ENCODE data around the gene IGSF21. TPM values are rescaled to one million over a fixed set of nuclear protein-coding genes. Genes with fewer than 3 reads are reported as not detected.

Gene IGSF21
- total RNA-seq, 3 donors from 2014 or later (not counting 1 experiment from before 2014, with no cell fraction given), result not detected

GRCh38 chr1:18103788-18104421 lies 3.7 kb upstream of the IGSF21 start:
- H3K4me1 Mint-ChIP-seq, result peaks cover 0 to 6% of the 10 kb centered on the region in 2 donors
- H3K27me3 Mint-ChIP-seq (ENCODE audit: low read depth in 2 of 2), result peaks cover 10 to 38% of the 10 kb centered on the region in 2 donors
- Histone ChIP-seq H3K9me3 (ENCODE audit: control insufficient read depth, insufficient read depth, low read length) (no peaks in the 10 kb centered on the region), H3K4me3 (ENCODE audit: low read length) (no peak overlapping the region), H3K27me3 (ENCODE audit: control insufficient read depth, insufficient read depth, low read length) (peaks cover 6% of the 10 kb centered on the region), H3K4me1 (ENCODE audit: control insufficient read depth, insufficient read depth, low read length) (no peaks in the 10 kb centered on the region), H3K27ac (ENCODE audit: low read length) (no peak overlapping the region), H3K36me3 (ENCODE audit: control insufficient read depth, insufficient read depth, low read length) (no peaks in the 10 kb centered on the region)
- no peak overlapping the region for H3K4me3 Mint-ChIP-seq
- 83% methylated on average over 7 of the region's 7 CpGs for WGBS (ENCODE audit: insufficient coverage)
- intact Hi-C loops (cut with micrococcal nuclease), result no loop called here
- no peaks in the 10 kb centered on the region for H3K36me3 Mint-ChIP-seq
- no peak for DNase-seq
- H3K9me3 Mint-ChIP-seq, result no peaks in the 10 kb centered on the region
- no peak for TF ChIP-seq CTCF (IDR thresholded peaks at IDR 0.05)
- ATAC-seq, result peak in 1 of 3 donors; percentile 34
- H3K27ac Mint-ChIP-seq, result no peak overlapping the region

- H3K9me3 ChIP-seq (ENCODE audit: control insufficient read depth, insufficient read depth, low read length), result no peaks in the 10 kb centered on the region
- Mint-ChIP-seq H3K27me3 (ENCODE audit: low read depth in 2 of 2) (peaks cover 17 to 41% of the 10 kb centered on the region in 2 donors), H3K4me3 (no peak overlapping the region), H3K36me3 (no peaks in the 10 kb centered on the region), H3K27ac (no peak overlapping the region), H3K4me1 (peaks cover 0 to 6% of the 10 kb centered on the region in 2 donors), H3K9me3 (no peaks in the 10 kb centered on the region)
- ATAC-seq, result no peak
- H3K27ac ChIP-seq (ENCODE audit: low read length), result no peak overlapping the region
- 57% methylated on average over 9 of the region's 9 CpGs for WGBS (ENCODE audit: insufficient coverage)
- no peak for DNase-seq
- H3K4me1 ChIP-seq (ENCODE audit: control insufficient read depth, insufficient read depth, low read length), result no peaks in the 10 kb centered on the region
- peaks cover 11% of the 10 kb centered on the region for H3K27me3 ChIP-seq (ENCODE audit: control insufficient read depth, insufficient read depth, low read length)
- no peak overlapping the region for H3K4me3 ChIP-seq (ENCODE audit: low read length)
- TF ChIP-seq CTCF (IDR thresholded peaks at IDR 0.05), result no peak
- intact Hi-C loops (cut with micrococcal nuclease), result no loop called here
- H3K36me3 ChIP-seq (ENCODE audit: control insufficient read depth, insufficient read depth, low read length), result no peaks in the 10 kb centered on the region
Measured at GRCh38 chr1:18104546-18105100, 3.0 kb upstream of the IGSF21 start.

- no peaks in the 10 kb centered on the region for H3K36me3 Mint-ChIP-seq
- ATAC-seq, result no peak
- DNase-seq, result no peak
- no peak overlapping the region for H3K27ac ChIP-seq (ENCODE audit: low read length)
- peaks cover 15% of the 10 kb centered on the region for H3K27me3 ChIP-seq (ENCODE audit: control insufficient read depth, insufficient read depth, low read length)
- no peaks in the 10 kb centered on the region for H3K36me3 ChIP-seq (ENCODE audit: control insufficient read depth, insufficient read depth, low read length)
- H3K27ac Mint-ChIP-seq, result no peak overlapping the region
- peaks cover 17 to 47% of the 10 kb centered on the region in 2 donors for H3K27me3 Mint-ChIP-seq (ENCODE audit: low read depth in 2 of 2)
- intact Hi-C loops (cut with micrococcal nuclease), result no loop called here
- H3K4me3 ChIP-seq (ENCODE audit: low read length), result no peak overlapping the region
- no peak for TF ChIP-seq CTCF (IDR thresholded peaks at IDR 0.05)
- H3K9me3 ChIP-seq (ENCODE audit: control insufficient read depth, insufficient read depth, low read length), result no peaks in the 10 kb centered on the region
- H3K4me3 Mint-ChIP-seq, result no peak overlapping the region
- WGBS (ENCODE audit: insufficient coverage), result 95% methylated on average over 3 of the region's 4 CpGs
- peaks cover 0 to 10% of the 10 kb centered on the region in 2 donors for H3K4me1 Mint-ChIP-seq
- no peaks in the 10 kb centered on the region for H3K4me1 ChIP-seq (ENCODE audit: control insufficient read depth, insufficient read depth, low read length)
- H3K9me3 Mint-ChIP-seq, result no peaks in the 10 kb centered on the region
Measured at GRCh38 chr1:18105196-18105595, 2.4 kb upstream of the IGSF21 start.
